Breast epithelium (tissue), 4 donors: Measurements from ENCODE around the gene CCDC117. TPM values are rescaled to one million over a fixed set of nuclear protein-coding genes. Genes with fewer than 3 reads are reported as not detected.
"Not testable (repeated sequence)": the region's sequence is repeated elsewhere in the genome, so short reads cannot be mapped to it uniquely, and the experiment has no call there.

Experiments used
- DNase-seq, 2 donors: peaks; one replicate each; pipeline ENCODE4 v3.0.0-alpha.2; 2019; ENCODE audit warnings: low spot score in 2 of 2
- H3K27ac ChIP-seq, 2 donors: fragments of 200-600 bp; sonication (generic) in 1 of 2; one replicate each; pipeline ENCODE4 v1.5.1; 2016 to 2019; ENCODE audit warnings: mild to moderate bottlenecking in 1 of 2
- H3K27me3 ChIP-seq, 2 donors: fragments of 200-600 bp; sonication (generic) in 1 of 2; one replicate each; pipeline versions ENCODE4 v1.5.1 to v1.6.0; 2017 to 2019; ENCODE audit warnings: control low read depth in 1 of 2, mild to moderate bottlenecking in 1 of 2
- H3K36me3 ChIP-seq: fragments of 200-600 bp; one replicate; pipeline ENCODE4 v1.5.1; 2019
- H3K4me1 ChIP-seq, 2 donors: fragments of 200-600 bp; sonication (generic); one replicate each; pipeline ENCODE4 v1.5.1; 2016 to 2019; ENCODE audit warnings: control low read depth in 1 of 2
- H3K4me3 ChIP-seq, 3 donors: fragments of 200-600 bp; sonication (generic); 1 replicate in 2 of 3; 2 replicates in 1 of 3; pipeline ENCODE4 v1.5.1; 2016 to 2019; ENCODE audit warnings: mild to moderate bottlenecking in 3 of 3, moderate library complexity in 2 of 3
- H3K9me3 ChIP-seq, 2 donors: fragments of 200-600 bp; sonication (generic) in 1 of 2; one replicate each; pipeline ENCODE4 v1.5.1; 2016 to 2019; ENCODE audit warnings: control low read depth in 1 of 2
- CTCF ChIP-seq, 3 donors: fragments of 450-650 bp; IDR thresholded peaks; one replicate each; pipeline ENCODE4 v1.5.1; 2016 to 2017; ENCODE audit warnings: antibody characterized with exemption in 3 of 3, mild to moderate bottlenecking in 3 of 3, moderate library complexity in 3 of 3
- POLR2A ChIP-seq: fragments of 450-650 bp; IDR thresholded peaks from one replicate; pipeline ENCODE4 v1.6.1; 2016; ENCODE audit warnings: antibody characterized with exemption, mild to moderate bottlenecking, moderate library complexity
- POLR2AphosphoS5 ChIP-seq, 3 donors: sonication (generic); formaldehyde crosslinking; IDR thresholded peaks; one replicate each; pipeline ENCODE4 v1.6.1; 2017; ENCODE audit warnings: antibody characterized with exemption in 3 of 3
- intact Hi-C: fragments of 100-400 bp; cut with DNase I; formaldehyde crosslinking; loops from one replicate; pipeline ENCODE4 v1.15.1; 2023; ENCODE audit warnings: low total_unique reads
- total RNA-seq, 3 donors: library from RNA; depleted of rRNA; stranded (reverse); fragments of >200 nt; gene quantifications; one replicate each; pipeline ENCODE4 v1.1.0, GENCODE V29; 2016

Gene CCDC117
- total RNA-seq, 3 donors from 2014 or later, result 19.5 to 33.5 (median 23.9) TPM

- peaks cover 6% of the 10 kb centered on the region for H3K36me3 ChIP-seq
- H3K27me3 ChIP-seq, result no peaks in the 10 kb centered on the region
- intact Hi-C loops, result no loop called here
- peak; percentile 92 for TF ChIP-seq POLR2A
- TF ChIP-seq CTCF (IDR thresholded peaks at IDR 0.05), result no peak
- TF ChIP-seq POLR2AphosphoS5 (IDR thresholded peaks at IDR 0.05), result peak; percentile 97 to 99 (median 98)
- H3K9me3 ChIP-seq, result no peaks in the 10 kb centered on the region
- peak within 1 kb of the TSS; percentile 97 to 100 for H3K27ac ChIP-seq
- peak; percentile 94 to 96 for DNase-seq
- H3K4me3 ChIP-seq, result peak within 1 kb of the TSS; percentile 64 to 100 (median 92)
- no peaks in the 10 kb centered on the region for H3K4me1 ChIP-seq
Observed at GRCh38 chr22:28800308-28801041, 28.0 kb downstream of the CCDC117 start, which contains the start of gene XBP1. Gene XBP1, minus strand, starts transcription at chr22:28800569.

- DNase-seq, result peak in 1 of 2 donors; percentile 46
- no peaks in the 10 kb centered on the region for H3K9me3 ChIP-seq
- no peaks in the 10 kb centered on the region for H3K4me1 ChIP-seq
- no peaks in the 10 kb centered on the region for H3K27me3 ChIP-seq
- TF ChIP-seq CTCF (IDR thresholded peaks at IDR 0.05) (no peak), POLR2AphosphoS5 (IDR thresholded peaks at IDR 0.05) (peak in 2 of 3 donors; percentile 29 to 61), POLR2A (no peak)
- H3K36me3 ChIP-seq, result no peaks in the 10 kb centered on the region
- intact Hi-C loops, result no loop called here
- H3K4me3 ChIP-seq, result peak overlapping the region; percentile 64 to 100 (median 92)
- peak overlapping the region; percentile 78 to 97 for H3K27ac ChIP-seq
Observed at GRCh38 chr22:28801845-28802594, 29.5 kb downstream of the CCDC117 start.

GRCh38 chr22:28802595-28803123 lies 30.2 kb downstream of the CCDC117 start:
- DNase-seq, result no peak
- H3K9me3 ChIP-seq, result no peaks in the 10 kb centered on the region
- H3K27me3 ChIP-seq, result no peaks in the 10 kb centered on the region
- peak overlapping the region; percentile 78 to 97 for H3K27ac ChIP-seq
- H3K4me1 ChIP-seq, result no peaks in the 10 kb centered on the region
- peak in 1 of 3 donors; percentile 9 for TF ChIP-seq CTCF (IDR thresholded peaks at IDR 0.05)
- TF ChIP-seq POLR2AphosphoS5 (IDR thresholded peaks at IDR 0.05), result no peak
- no peak for TF ChIP-seq POLR2A
- H3K4me3 ChIP-seq, result peak overlapping the region in 2 of 3 donors; percentile 64 to 92
- H3K36me3 ChIP-seq, result no peaks in the 10 kb centered on the region
- intact Hi-C loops, result no loop called here

- H3K9me3 ChIP-seq, H3K27ac ChIP-seq, H3K4me1 ChIP-seq: not testable (repeated sequence)
Observed at GRCh38 chr22:28805426-28805825, 32.9 kb downstream of the CCDC117 start.

GRCh38 chr22:28808716-28809355 lies 36.3 kb downstream of the CCDC117 start:
- TF ChIP-seq CTCF (IDR thresholded peaks at IDR 0.05) (no peak), POLR2AphosphoS5 (IDR thresholded peaks at IDR 0.05) (no peak), POLR2A (no peak)
- peak overlapping the region; percentile 17 to 20 for H3K27ac ChIP-seq
- no peak overlapping the region for H3K4me3 ChIP-seq
- intact Hi-C loops, result no loop called here
- H3K9me3 ChIP-seq, result no peaks in the 10 kb centered on the region
- peaks cover 0 to 6% of the 10 kb centered on the region in 2 donors for H3K4me1 ChIP-seq
- H3K27me3 ChIP-seq, result no peaks in the 10 kb centered on the region
- H3K36me3 ChIP-seq, result no peaks in the 10 kb centered on the region
- DNase-seq, result no peak

More at GRCh38 chr22:28805426-28805825, 32.9 kb downstream of the CCDC117 start:
- intact Hi-C loops, DNase-seq, H3K36me3 ChIP-seq, H3K27me3 ChIP-seq, H3K4me3 ChIP-seq: not testable (repeated sequence)
